ENCODE results near the gene UBXN7. TPM values are rescaled to one million over a fixed set of nuclear protein-coding genes. Genes with fewer than 3 reads are reported as not detected.
"Not testable (repeated sequence)": the region's sequence is repeated elsewhere in the genome, so short reads cannot be mapped to it uniquely, and the experiment has no call there.

Gene UBXN7
- total and polyA plus RNA-seq, 2 of the 4 experiments (the other 2 are of a cell fraction): 8.6 to 16.1 TPM

GRCh38 chr3:196454935-196455334 lies 22.7 kb upstream of the UBXN7 start:
- H4K8ac ChIP-seq (ENCODE audit: low read depth in 2 of 2, low read length in 2 of 2): no peak overlapping the region
- no peaks in the 10 kb centered on the region for H3K36me3 ChIP-seq (ENCODE audit: control insufficient read depth, insufficient read depth, low read length)
- H2BK5ac ChIP-seq (ENCODE audit: low read depth, low read length, poor library complexity, severe bottlenecking): no peak overlapping the region
- H3K27me3 ChIP-seq (ENCODE audit: control insufficient read depth, insufficient read depth, low read length): no peaks in the 10 kb centered on the region
- H3K9ac ChIP-seq (ENCODE audit: low read depth, low read length): no peak overlapping the region
- peaks cover 2% of the 10 kb centered on the region; the same call in 1 of the 2 replicates for H3K9me1 ChIP-seq (ENCODE audit: insufficient read depth, low read length)
- no peak overlapping the region for H3K18ac ChIP-seq (ENCODE audit: low read depth, low read length)
- no peak overlapping the region for H3K4me3 ChIP-seq (ENCODE audit: insufficient read depth, low read depth, low read length)
- H3K79me1 ChIP-seq (ENCODE audit: low read depth in 1 of 2, low read length in 2 of 2): no peaks in the 10 kb centered on the region
- ChIA-PET CTCF (interaction anchor here (0.6 kb wide), 1 partner anchor 628 kb away, joined by 5 read pairs; no protein-coding TSS in a partner anchor), POLR2A (ENCODE audit: unreplicated experiment) (no interaction called here)
- in situ Hi-C loops (cut with MboI; ENCODE audit: low sequenced_read_pairs) (no loop called here), intact Hi-C loops (cut with micrococcal nuclease) (loop anchor here (5.0 kb wide), 1 partner anchor 37 kb away; no protein-coding TSS in a partner anchor), dilution Hi-C loops (cut with HindIII; ENCODE audit: low sequenced_read_pairs, unreplicated experiment) (no loop called here)
- H3K23ac ChIP-seq (ENCODE audit: low read depth, low read length): no peak overlapping the region
- H2AFZ ChIP-seq (replicated peaks; ENCODE audit: low read length, poor library complexity): no peak overlapping the region
- H2BK20ac ChIP-seq (ENCODE audit: low read depth, low read length): no peak overlapping the region
- H2AK5ac ChIP-seq (ENCODE audit: low read depth, low read length): no peak overlapping the region
- H3K4ac ChIP-seq (ENCODE audit: low read depth, low read length): no peak overlapping the region
- no peak overlapping the region for H4K5ac ChIP-seq (ENCODE audit: low read depth, low read length)
- DNase-seq: peak; percentile 43
- no peak overlapping the region for H3K27ac ChIP-seq (ENCODE audit: insufficient read depth, low read length)
- no peaks in the 10 kb centered on the region for H4K20me1 ChIP-seq (ENCODE audit: insufficient read depth, low read length)
- no peaks in the 10 kb centered on the region for H3K9me3 ChIP-seq (ENCODE audit: control insufficient read depth, insufficient read depth, low read length)
- H4K91ac ChIP-seq (ENCODE audit: insufficient read depth, low read depth, low read length): no peak overlapping the region
- no peak overlapping the region for H3K14ac ChIP-seq (replicated peaks; ENCODE audit: low read depth, low read length)
- H2BK120ac ChIP-seq (ENCODE audit: low read depth, low read length): no peak overlapping the region
- TF ChIP-seq NFE2L2 (IDR thresholded peaks at IDR 0.05; ENCODE audit: low read depth, low read length) (no peak), RAD21 (IDR thresholded peaks at IDR 0.05; ENCODE audit: low read length) (no peak), CTCF (conservative IDR thresholded peaks at IDR 0.05; ENCODE audit: low read depth, low read length) (no peak), BHLHE40 (IDR thresholded peaks at IDR 0.05; ENCODE audit: low read depth, low read length) (no peak), CHD1 (IDR thresholded peaks at IDR 0.05; ENCODE audit: low read depth, low read length) (no peak)
- no peak for ATAC-seq (ENCODE audit: low read depth)
- H2AK9ac ChIP-seq (replicated peaks; ENCODE audit: low read depth, low read length, poor library complexity): no peak overlapping the region
- H2BK15ac ChIP-seq (ENCODE audit: low read depth, low read length): no peak overlapping the region
- H3K56ac ChIP-seq (ENCODE audit: extremely low read depth, insufficient read depth, low read length): peak overlapping the region; percentile 17; the same call in 1 of the 2 replicates
- H3K4me2 ChIP-seq (ENCODE audit: low read depth, low read length): no peak overlapping the region
- no CpG with 5 or more reads among the region's 6 CpGs for WGBS, 2 experiments (ENCODE audit: extremely low coverage in 2 of 2, insufficient read length in 1 of 2)
- H3K4me1 ChIP-seq (ENCODE audit: control insufficient read depth, insufficient read depth, low read length): no peaks in the 10 kb centered on the region
- BruUV-seq (replicated peaks): no TSS peak

- DNase-seq; H3K18ac ChIP-seq (ENCODE audit: low read depth, low read length); H3K9me3 ChIP-seq (ENCODE audit: control insufficient read depth, insufficient read depth, low read length); H3K27me3 ChIP-seq (ENCODE audit: control insufficient read depth, insufficient read depth, low read length); BruUV-seq (replicated peaks); H2BK20ac ChIP-seq (ENCODE audit: low read depth, low read length); H4K5ac ChIP-seq (ENCODE audit: low read depth, low read length); H3K36me3 ChIP-seq (ENCODE audit: control insufficient read depth, insufficient read depth, low read length); H2AK5ac ChIP-seq (ENCODE audit: low read depth, low read length); H3K4me3 ChIP-seq (ENCODE audit: insufficient read depth, low read depth, low read length); H3K9me1 ChIP-seq (ENCODE audit: insufficient read depth, low read length); ATAC-seq (ENCODE audit: low read depth); H3K4me2 ChIP-seq (ENCODE audit: low read depth, low read length); CTCF ChIA-PET; H3K14ac ChIP-seq (replicated peaks; ENCODE audit: low read depth, low read length); H2AK9ac ChIP-seq (replicated peaks; ENCODE audit: low read depth, low read length, poor library complexity); H3K56ac ChIP-seq (ENCODE audit: extremely low read depth, insufficient read depth, low read length); H3K79me1 ChIP-seq (ENCODE audit: low read depth in 1 of 2, low read length in 2 of 2); intact Hi-C loops (cut with micrococcal nuclease); H2BK5ac ChIP-seq (ENCODE audit: low read depth, low read length, poor library complexity, severe bottlenecking); H4K20me1 ChIP-seq (ENCODE audit: insufficient read depth, low read length); H4K8ac ChIP-seq (ENCODE audit: low read depth in 2 of 2, low read length in 2 of 2); H3K4me1 ChIP-seq (ENCODE audit: control insufficient read depth, insufficient read depth, low read length); H2BK120ac ChIP-seq (ENCODE audit: low read depth, low read length); H4K91ac ChIP-seq (ENCODE audit: insufficient read depth, low read depth, low read length); H2AFZ ChIP-seq (replicated peaks; ENCODE audit: low read length, poor library complexity); H3K4ac ChIP-seq (ENCODE audit: low read depth, low read length); H2BK15ac ChIP-seq (ENCODE audit: low read depth, low read length); dilution Hi-C loops (cut with HindIII; ENCODE audit: low sequenced_read_pairs, unreplicated experiment); H3K23ac ChIP-seq (ENCODE audit: low read depth, low read length); in situ Hi-C loops (cut with MboI; ENCODE audit: low sequenced_read_pairs); H3K27ac ChIP-seq (ENCODE audit: insufficient read depth, low read length); POLR2A ChIA-PET (ENCODE audit: unreplicated experiment); H3K9ac ChIP-seq (ENCODE audit: low read depth, low read length): not testable (repeated sequence)
- 100% methylated on average over 3 of the region's 7 CpGs; no CpG with 5 or more reads in 1 of the 2 experiments for WGBS, 2 experiments (ENCODE audit: extremely low coverage in 2 of 2, insufficient read length in 1 of 2)
Observed at GRCh38 chr3:196445391-196445790, 13.2 kb upstream of the UBXN7 start.
